Ectodermal cell (in vitro differentiated cells): ENCODE results near the gene IGFBP6.

Experiments used
- H3K27ac ChIP-seq: 2 replicates; pipeline ENCODE4 v1.7.0; 2013; ENCODE audit warnings: mild to moderate bottlenecking, low read depth, low read length; ENCODE audit not compliant: insufficient read depth, poor library complexity, severe bottlenecking
- H3K27me3 ChIP-seq: 2 replicates; pipeline ENCODE4 v1.7.0; 2013; ENCODE audit warnings: mild to moderate bottlenecking, low read length; ENCODE audit not compliant: insufficient read depth, control insufficient read depth, poor library complexity, severe bottlenecking
- H3K36me3 ChIP-seq: one replicate; pipeline ENCODE4 v1.7.0; 2013; ENCODE audit warnings: low read length; ENCODE audit not compliant: control insufficient read depth, insufficient read depth
- H3K4me1 ChIP-seq: one replicate; pipeline ENCODE4 v1.7.0; 2013; ENCODE audit warnings: low read length; ENCODE audit not compliant: control insufficient read depth, insufficient read depth
- H3K4me3 ChIP-seq: 2 replicates; pipeline ENCODE4 v1.7.0; 2013; ENCODE audit warnings: low read depth, low read length, control low read depth; ENCODE audit not compliant: insufficient read depth
- H3K9me3 ChIP-seq: 2 replicates; pipeline ENCODE4 v1.7.0; 2013; ENCODE audit warnings: mild to moderate bottlenecking, low read length, moderate library complexity; ENCODE audit not compliant: control insufficient read depth
- WGBS, 2 experiments: methylation state at CpG; one replicate each; pipeline ENCODE4 v1.1.7; 2013; ENCODE audit warnings: missing lambda C conversion rate in 2 of 2; 5-methylcytosine and 5-hydroxymethylcytosine counted together

Gene IGFBP6

DNA sequence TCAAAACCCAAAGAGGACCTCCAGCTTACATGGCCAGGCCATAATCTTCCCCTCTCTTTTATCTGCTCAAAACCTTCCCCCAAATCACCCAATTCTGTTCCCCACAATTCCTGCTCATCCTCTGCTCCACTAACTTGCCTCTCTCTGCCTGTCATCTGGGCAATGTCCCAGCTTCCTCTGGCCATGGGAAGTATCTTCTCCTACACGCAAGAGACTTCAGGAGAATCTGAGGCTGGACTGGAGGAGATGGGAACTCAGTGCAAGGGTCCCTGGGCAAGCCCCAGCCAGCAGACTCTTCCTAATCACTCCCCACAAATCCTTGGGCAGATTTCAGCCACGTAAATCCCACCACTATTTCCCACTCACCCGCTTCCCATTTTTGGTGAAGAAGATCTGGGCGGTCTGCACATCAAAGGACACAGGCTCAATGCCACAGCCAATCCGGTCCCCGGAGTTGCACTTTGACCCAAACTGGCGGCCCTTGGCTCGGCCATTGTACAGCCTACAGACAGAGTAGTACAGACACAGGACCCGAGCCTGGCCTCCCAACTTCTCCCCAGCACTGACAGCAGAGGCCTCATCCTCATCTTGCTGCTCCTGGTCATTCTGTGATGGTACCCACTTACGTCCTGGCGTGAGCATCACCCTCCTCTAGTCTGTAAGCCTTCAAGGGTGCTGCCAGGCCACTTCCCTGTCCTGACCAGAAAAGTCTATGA, 23.0 kb upstream of the IGFBP6 start:
- H3K4me3 ChIP-seq, result no peak overlapping the region
- no peaks in the 10 kb centered on the region for H3K36me3 ChIP-seq
- H3K4me1 ChIP-seq, result peaks cover 24% of the 10 kb centered on the region
- H3K9me3 ChIP-seq, result no peaks in the 10 kb centered on the region
- H3K27me3 ChIP-seq, result no peaks in the 10 kb centered on the region
- no peak overlapping the region for H3K27ac ChIP-seq
- 94 to 95% methylated on average over 11 of the region's 11 CpGs for WGBS, 2 experiments

- Histone ChIP-seq H3K27ac (no peak overlapping the region), H3K27me3 (no peaks in the 10 kb centered on the region), H3K4me3 (no peak overlapping the region), H3K9me3 (no peaks in the 10 kb centered on the region), H3K4me1 (peaks cover 20% of the 10 kb centered on the region), H3K36me3 (no peaks in the 10 kb centered on the region)
- 90 to 91% methylated on average over 3 of the region's 3 CpGs for WGBS, 2 experiments
Observed at GRCh38 chr12:53074999-53075370, 22.5 kb upstream of the IGFBP6 start.

- H3K27me3 ChIP-seq, result no peaks in the 10 kb centered on the region
- no peaks in the 10 kb centered on the region for H3K9me3 ChIP-seq
- WGBS, 2 experiments, result 87 to 93% methylated on average over 3 of the region's 3 CpGs
- no peaks in the 10 kb centered on the region for H3K36me3 ChIP-seq
- no peak overlapping the region for H3K27ac ChIP-seq
- H3K4me3 ChIP-seq, result no peak overlapping the region
- H3K4me1 ChIP-seq, result peaks cover 19% of the 10 kb centered on the region
Observed at GRCh38 chr12:53076461-53076860, 21.0 kb upstream of the IGFBP6 start.

DNA sequence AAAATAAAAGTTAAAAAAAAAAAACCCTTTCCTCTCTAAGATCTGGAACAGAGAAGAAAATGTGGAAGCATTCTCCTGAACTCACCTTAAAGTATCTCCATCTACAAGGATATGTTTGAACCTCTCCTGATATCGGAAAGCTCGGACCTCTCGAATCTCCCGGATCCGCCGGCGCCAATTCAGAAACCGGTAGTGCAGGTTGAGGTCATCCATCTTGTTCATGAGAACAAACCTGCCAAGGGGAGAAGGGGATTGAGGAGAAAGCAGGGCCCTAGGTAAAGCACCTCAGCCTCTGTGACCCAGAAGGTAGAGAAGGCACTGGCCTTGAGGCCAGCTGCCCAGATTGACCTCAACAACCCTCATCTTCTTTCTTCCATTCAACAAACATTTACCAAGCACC, 20.4 kb upstream of the IGFBP6 start:
- no peaks in the 10 kb centered on the region for H3K36me3 ChIP-seq
- H3K9me3 ChIP-seq, result no peaks in the 10 kb centered on the region
- no peaks in the 10 kb centered on the region for H3K27me3 ChIP-seq
- H3K4me1 ChIP-seq, result peaks cover 14% of the 10 kb centered on the region
- H3K27ac ChIP-seq, result no peak overlapping the region
- H3K4me3 ChIP-seq, result no peak overlapping the region
- WGBS, 2 experiments, result 93% methylated on average over 8 of the region's 8 CpGs

GRCh38 chr12:53078425-53079225, 18.8 kb upstream of the IGFBP6 start:
- no peaks in the 10 kb centered on the region for H3K36me3 ChIP-seq
- WGBS, 2 experiments, result 23 to 28% methylated on average over 22 to 25 of the region's 25 CpGs
- no peaks in the 10 kb centered on the region for H3K27me3 ChIP-seq
- H3K4me3 ChIP-seq, result peak overlapping the region; percentile 56
- peak overlapping the region; percentile 55 for H3K27ac ChIP-seq
- no peaks in the 10 kb centered on the region for H3K9me3 ChIP-seq
- peaks cover 5% of the 10 kb centered on the region for H3K4me1 ChIP-seq

- Histone ChIP-seq H3K4me1 (peaks cover 5% of the 10 kb centered on the region), H3K4me3 (peak within 1 kb of the TSS; percentile 56), H3K36me3 (no peaks in the 10 kb centered on the region), H3K27me3 (no peaks in the 10 kb centered on the region), H3K27ac (peak within 1 kb of the TSS; percentile 55), H3K9me3 (no peaks in the 10 kb centered on the region)
- WGBS, 2 experiments, result 5 to 6% methylated on average over 67 of the region's 67 CpGs
Observed at GRCh38 chr12:53079226-53080117, 18.0 kb upstream of the IGFBP6 start, which contains the start of gene SPRYD3. TSS of gene SPRYD3 (minus strand) at chr12:53079390. CDS start at chr12:53079333, 57 bp downstream.

DNA sequence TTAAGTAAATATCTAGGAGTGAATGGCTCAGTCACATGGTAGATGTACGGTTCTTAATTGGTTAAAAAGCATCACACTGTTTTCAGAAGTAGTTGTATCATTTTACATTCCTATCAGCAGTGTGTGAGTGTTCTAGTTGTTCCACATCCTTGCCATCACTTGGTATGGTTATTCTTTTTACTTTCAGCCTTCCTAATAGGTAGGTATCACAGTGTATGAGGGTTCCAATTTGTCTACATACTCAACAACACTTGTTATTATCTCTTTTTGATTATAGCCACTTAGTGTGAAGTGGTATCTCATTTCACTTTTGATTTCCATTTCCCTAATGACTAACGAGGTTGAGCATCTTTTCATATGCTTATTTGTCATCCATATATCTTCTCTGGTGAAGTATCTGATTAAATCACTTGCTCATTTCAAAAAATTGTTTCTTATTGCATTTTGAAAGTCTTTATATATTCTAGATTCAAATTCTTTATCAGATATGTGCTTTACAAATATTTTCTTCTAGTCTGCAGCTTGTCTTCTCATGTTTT, 14.8 kb upstream of the IGFBP6 start:
- Histone ChIP-seq H3K27me3 (no peaks in the 10 kb centered on the region), H3K27ac (no peak overlapping the region), H3K9me3 (no peaks in the 10 kb centered on the region), H3K36me3 (no peaks in the 10 kb centered on the region), H3K4me3 (no peak overlapping the region), H3K4me1 (peaks cover 5% of the 10 kb centered on the region)
- 92 to 100% methylated on average over 1 to 2 of the region's 2 CpGs for WGBS, 2 experiments

- Histone ChIP-seq H3K9me3 (no peaks in the 10 kb centered on the region), H3K4me3 (no peak overlapping the region), H3K4me1 (no peaks in the 10 kb centered on the region), H3K27me3 (peaks cover under 1% of the 10 kb centered on the region), H3K27ac (no peak overlapping the region), H3K36me3 (no peaks in the 10 kb centered on the region)
- WGBS, 2 experiments, result 94 to 97% methylated on average over 1 to 3 of the region's 3 CpGs
Observed at GRCh38 chr12:53086361-53086760, 11.1 kb upstream of the IGFBP6 start.

DNA sequence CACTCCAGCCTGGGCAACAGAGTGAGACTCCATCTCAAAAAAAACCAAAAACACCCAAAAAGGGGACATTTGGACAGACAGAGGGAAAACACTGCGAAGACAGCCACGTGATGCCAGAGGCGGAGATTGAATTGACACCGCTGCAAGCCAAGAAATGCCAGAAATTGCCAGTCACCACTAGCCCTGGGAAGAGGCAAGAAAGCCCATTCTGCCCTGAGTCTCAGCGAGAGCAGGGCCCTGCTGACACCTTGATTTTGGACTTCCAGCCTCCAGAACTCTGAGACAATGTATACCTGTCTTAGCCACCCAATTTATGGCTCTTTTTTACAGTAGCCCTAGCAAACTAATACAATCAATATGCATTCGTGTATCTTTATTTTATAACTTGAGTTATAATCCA, 7.4 kb upstream of the IGFBP6 start:
- Histone ChIP-seq H3K4me3 (no peak overlapping the region), H3K27me3 (peaks cover 5% of the 10 kb centered on the region), H3K4me1 (no peaks in the 10 kb centered on the region), H3K36me3 (no peaks in the 10 kb centered on the region), H3K27ac (no peak overlapping the region), H3K9me3 (no peaks in the 10 kb centered on the region)
- WGBS, 2 experiments, result 90 to 92% methylated on average over 5 to 6 of the region's 6 CpGs
